B cell (primary cell): ENCODE measurements around the gene CD36.

Source experiments
- EZH2 ChIP-seq: IDR thresholded peaks from 2 replicates; pipeline ENCODE4 v1.6.1; 2012; ENCODE audit warnings: borderline replicate concordance, low read depth, mild to moderate bottlenecking, moderate library complexity, low read length; ENCODE audit not compliant: insufficient read depth, poor library complexity, severe bottlenecking
- TF ChIP-seq, protein P1 (sequence below): fragments of 200-600 bp; IDR thresholded peaks from one replicate; pipeline ENCODE4 v1.8.0; 2022; ENCODE audit warnings: antibody characterized with exemption, mild to moderate bottlenecking

DNA sequence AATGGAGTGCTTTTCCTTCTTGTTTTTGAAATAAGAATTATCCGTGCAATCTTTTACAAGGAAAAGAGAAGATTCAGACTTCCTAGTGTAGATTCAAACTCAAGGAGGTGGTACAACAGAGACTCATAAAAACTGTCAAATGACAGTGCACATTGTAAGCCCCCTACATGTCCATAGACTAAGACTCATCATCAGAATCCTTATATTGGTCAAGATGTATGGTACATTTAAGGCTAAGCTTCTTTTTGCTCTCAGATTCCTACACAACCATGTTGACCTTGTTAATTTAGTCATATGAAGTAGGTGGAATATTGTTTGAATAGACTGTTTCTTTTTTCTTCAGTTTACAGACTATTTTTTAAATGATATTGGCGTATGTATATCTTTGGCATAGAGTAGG, 11.6 kb downstream of the CD36 start:
- TF ChIP-seq, protein P1, sequence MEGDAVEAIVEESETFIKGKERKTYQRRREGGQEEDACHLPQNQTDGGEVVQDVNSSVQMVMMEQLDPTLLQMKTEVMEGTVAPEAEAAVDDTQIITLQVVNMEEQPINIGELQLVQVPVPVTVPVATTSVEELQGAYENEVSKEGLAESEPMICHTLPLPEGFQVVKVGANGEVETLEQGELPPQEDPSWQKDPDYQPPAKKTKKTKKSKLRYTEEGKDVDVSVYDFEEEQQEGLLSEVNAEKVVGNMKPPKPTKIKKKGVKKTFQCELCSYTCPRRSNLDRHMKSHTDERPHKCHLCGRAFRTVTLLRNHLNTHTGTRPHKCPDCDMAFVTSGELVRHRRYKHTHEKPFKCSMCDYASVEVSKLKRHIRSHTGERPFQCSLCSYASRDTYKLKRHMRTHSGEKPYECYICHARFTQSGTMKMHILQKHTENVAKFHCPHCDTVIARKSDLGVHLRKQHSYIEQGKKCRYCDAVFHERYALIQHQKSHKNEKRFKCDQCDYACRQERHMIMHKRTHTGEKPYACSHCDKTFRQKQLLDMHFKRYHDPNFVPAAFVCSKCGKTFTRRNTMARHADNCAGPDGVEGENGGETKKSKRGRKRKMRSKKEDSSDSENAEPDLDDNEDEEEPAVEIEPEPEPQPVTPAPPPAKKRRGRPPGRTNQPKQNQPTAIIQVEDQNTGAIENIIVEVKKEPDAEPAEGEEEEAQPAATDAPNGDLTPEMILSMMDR, result no peak
- TF ChIP-seq EZH2, result no peak
